CD4-positive, alpha-beta memory T cell (primary cell): ENCODE measurements around the gene UVSSA. TPM values are rescaled to one million over a fixed set of nuclear protein-coding genes. Genes with fewer than 3 reads are reported as not detected.

ENCODE experiments used
- CTCF ChIA-PET: fragments of 350-600 bp; sonication (Branson Sonifier 250); formaldehyde crosslinking; loops from one replicate; lab custom pipeline; 2021; ENCODE audit warnings: inconsistent platforms; ENCODE audit not compliant: partially characterized antibody; lab: Charles Lee
- POLR2A ChIA-PET: fragments of 350-600 bp; sonication (Branson Sonifier 250); formaldehyde crosslinking; loops from one replicate; lab custom pipeline; 2021; ENCODE audit not compliant: partially characterized antibody; lab: Charles Lee
- DNase-seq, 5 donors: peaks; one replicate each; pipeline versions ENCODE4 v3.0.0 to v3.0.0-alpha.2; 2020 to 2022; ENCODE audit warnings: mixed read lengths in 1 of 5
- H3K27ac ChIP-seq: one replicate; pipeline ENCODE4 v1.7.0; 2013; ENCODE audit warnings: low read depth, low read length
- H3K27me3 ChIP-seq: 2 replicates; pipeline ENCODE4 v1.7.0; 2013; ENCODE audit warnings: mild to moderate bottlenecking, low read length, moderate library complexity; ENCODE audit not compliant: insufficient read depth
- H3K36me3 ChIP-seq: 2 replicates; pipeline ENCODE4 v1.7.0; 2013; ENCODE audit warnings: mild to moderate bottlenecking, low read length, moderate library complexity; ENCODE audit not compliant: insufficient read depth
- H3K4me1 ChIP-seq: 2 replicates; pipeline ENCODE4 v1.7.0; 2013; ENCODE audit warnings: mild to moderate bottlenecking, low read length, moderate library complexity; ENCODE audit not compliant: insufficient read depth
- H3K4me3 ChIP-seq, 2 donors: one replicate each; pipeline ENCODE4 v1.7.0; 2013; ENCODE audit warnings: low read length in 2 of 2, mild to moderate bottlenecking in 1 of 2
- H3K9me3 ChIP-seq, 2 donors: one replicate each; pipeline ENCODE4 v1.7.0; 2013; ENCODE audit warnings: low read length in 2 of 2, control low read depth in 1 of 2; ENCODE audit not compliant: control insufficient read depth in 1 of 2
- H3K27ac Mint-ChIP-seq, 7 donors: one replicate each; pipeline ENCODE4 v1.8.0; 2020 to 2021; ENCODE audit warnings: mixed read lengths in 7 of 7, mild to moderate bottlenecking in 6 of 7, inconsistent platforms in 3 of 7, moderate library complexity in 3 of 7
- H3K27me3 Mint-ChIP-seq, 2 donors: one replicate each; pipeline ENCODE4 v1.8.0; 2020 to 2021; ENCODE audit warnings: mixed read lengths in 2 of 2
- H3K36me3 Mint-ChIP-seq, 2 donors: one replicate each; pipeline ENCODE4 v1.8.0; 2020 to 2021; ENCODE audit warnings: mixed read lengths in 2 of 2, inconsistent platforms in 1 of 2, mild to moderate bottlenecking in 1 of 2
- H3K4me1 Mint-ChIP-seq, 4 donors: one replicate each; pipeline ENCODE4 v1.8.0; 2020 to 2021; ENCODE audit warnings: mixed read lengths in 4 of 4, mild to moderate bottlenecking in 1 of 4
- H3K4me3 Mint-ChIP-seq, 8 donors: one replicate each; pipeline ENCODE4 v1.8.0; 2020 to 2021; ENCODE audit warnings: mixed read lengths in 8 of 8, mild to moderate bottlenecking in 7 of 8, moderate library complexity in 6 of 8, inconsistent platforms in 3 of 8
- H3K9me3 Mint-ChIP-seq, 8 donors: one replicate each; pipeline ENCODE4 v1.8.0; 2020 to 2021; ENCODE audit warnings: mixed read lengths in 8 of 8, mild to moderate bottlenecking in 5 of 8, inconsistent platforms in 3 of 8, moderate library complexity in 1 of 8
- intact Hi-C: fragments of 100-400 bp; cut with micrococcal nuclease; formaldehyde crosslinking; loops from one replicate; pipeline ENCODE4 v1.15.1; 2023
- polyA plus RNA-seq, 2 donors: library from polyadenylated mRNA; unstranded; fragments of 300-500 nt; fragmentation: Illumina TruSeq; gene quantifications; one replicate each; pipeline ENCODE4 v1.2.3, GENCODE V29; 2021
- total RNA-seq, 2 experiments: library from RNA; stranded (reverse); gene quantifications; one replicate each; pipeline ENCODE4 v1.2.3, GENCODE V29; 2021

UVSSA gene
- total and polyA plus RNA-seq, 4 experiments from 2014 or later, result 2.4 to 44.6 (median 25.6) TPM

DNA sequence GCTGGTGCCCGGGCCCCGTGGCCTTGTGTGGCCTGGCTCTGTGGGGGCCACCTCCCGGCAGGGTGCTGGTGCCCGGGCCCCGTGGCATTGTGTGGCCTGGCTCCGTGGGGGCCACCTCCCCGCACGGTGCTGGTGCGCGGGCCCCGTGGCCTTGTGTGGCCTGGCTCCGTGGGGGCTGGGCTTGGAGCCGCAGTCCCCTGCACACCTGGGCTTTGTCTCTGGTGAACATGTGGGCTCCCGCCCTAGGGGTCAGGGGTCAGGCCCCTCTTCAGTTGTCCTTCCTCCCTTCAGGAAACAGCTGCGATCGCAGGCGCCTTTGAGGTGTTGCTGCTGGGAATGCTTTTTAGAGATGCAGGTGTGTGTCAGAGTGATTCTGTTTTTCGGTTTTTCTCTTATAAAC, 17.2 kb downstream of the UVSSA start:
- CTCF ChIA-PET, result no interaction called here
- no peak overlapping the region for H3K27ac ChIP-seq
- POLR2A ChIA-PET, result no interaction called here
- H3K27me3 Mint-ChIP-seq, result no peaks in the 10 kb centered on the region
- no peak overlapping the region for H3K27ac Mint-ChIP-seq
- peaks cover 0 to 3% (median 0%) of the 10 kb centered on the region in 4 donors for H3K4me1 Mint-ChIP-seq
- no peaks in the 10 kb centered on the region for H3K9me3 Mint-ChIP-seq
- DNase-seq, result no peak
- peaks cover 0 to 8% of the 10 kb centered on the region in 2 donors for H3K36me3 Mint-ChIP-seq
- no peak overlapping the region for H3K4me3 Mint-ChIP-seq
- intact Hi-C loops, result no loop called here
- no peaks in the 10 kb centered on the region for H3K36me3 ChIP-seq
- H3K27me3 ChIP-seq, result no peaks in the 10 kb centered on the region
- H3K9me3 ChIP-seq, result no peaks in the 10 kb centered on the region
- no peaks in the 10 kb centered on the region for H3K4me1 ChIP-seq
- H3K4me3 ChIP-seq, result no peak overlapping the region

DNA sequence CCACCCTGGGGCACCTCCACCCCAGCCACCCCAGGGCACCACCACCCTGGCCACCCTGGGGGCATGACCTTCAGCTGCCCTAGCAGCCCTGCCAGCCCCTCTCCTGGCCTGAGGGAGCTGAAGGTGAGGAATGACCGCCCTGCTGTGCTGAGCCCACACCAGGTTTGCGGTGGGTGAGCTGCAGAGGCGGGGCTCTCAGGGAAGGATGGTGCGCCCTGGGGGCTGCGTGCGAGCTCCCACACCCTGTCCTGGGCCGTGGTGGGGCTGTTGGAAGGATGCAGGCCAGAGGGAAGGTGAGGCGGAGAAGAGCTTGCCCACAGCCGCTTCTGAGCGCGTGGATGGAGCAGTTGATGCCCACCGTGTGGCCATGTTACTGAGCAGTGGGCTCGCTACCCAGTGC, 17.7 kb downstream of the UVSSA start:
- no peaks in the 10 kb centered on the region for H3K27me3 ChIP-seq
- DNase-seq, result no peak
- no peak overlapping the region for H3K4me3 Mint-ChIP-seq
- H3K9me3 ChIP-seq, result no peaks in the 10 kb centered on the region
- H3K36me3 ChIP-seq, result no peaks in the 10 kb centered on the region
- ChIA-PET POLR2A (no interaction called here), CTCF (no interaction called here)
- no peaks in the 10 kb centered on the region for H3K4me1 ChIP-seq
- no peak overlapping the region for H3K27ac ChIP-seq
- H3K27ac Mint-ChIP-seq, result no peak overlapping the region
- H3K4me3 ChIP-seq, result no peak overlapping the region
- no peaks in the 10 kb centered on the region for H3K9me3 Mint-ChIP-seq
- intact Hi-C loops, result no loop called here
- peaks cover 0 to 3% (median 0%) of the 10 kb centered on the region in 4 donors for H3K4me1 Mint-ChIP-seq
- H3K27me3 Mint-ChIP-seq, result no peaks in the 10 kb centered on the region
- H3K36me3 Mint-ChIP-seq, result peaks cover 4 to 9% of the 10 kb centered on the region in 2 donors

- no peak overlapping the region for H3K4me3 Mint-ChIP-seq
- ChIA-PET CTCF (no interaction called here), POLR2A (no interaction called here)
- peaks cover 9 to 13% of the 10 kb centered on the region in 2 donors for H3K36me3 Mint-ChIP-seq
- no peaks in the 10 kb centered on the region for H3K9me3 Mint-ChIP-seq
- no peak for DNase-seq
- no peak overlapping the region for H3K27ac Mint-ChIP-seq
- Histone ChIP-seq H3K4me1 (no peaks in the 10 kb centered on the region), H3K27ac (no peak overlapping the region), H3K36me3 (no peaks in the 10 kb centered on the region), H3K9me3 (no peaks in the 10 kb centered on the region), H3K27me3 (no peaks in the 10 kb centered on the region), H3K4me3 (no peak overlapping the region)
- intact Hi-C loops, result no loop called here
- H3K4me1 Mint-ChIP-seq, result peaks cover 0 to 3% (median 0%) of the 10 kb centered on the region in 4 donors
- no peaks in the 10 kb centered on the region for H3K27me3 Mint-ChIP-seq
These were observed 18.5 kb downstream of the UVSSA start for GRCh38 chr4:1365271-1366178.

GRCh38 chr4:1366371-1367229, 19.6 kb downstream of the UVSSA start:
- H3K27me3 Mint-ChIP-seq, result no peaks in the 10 kb centered on the region

DNA sequence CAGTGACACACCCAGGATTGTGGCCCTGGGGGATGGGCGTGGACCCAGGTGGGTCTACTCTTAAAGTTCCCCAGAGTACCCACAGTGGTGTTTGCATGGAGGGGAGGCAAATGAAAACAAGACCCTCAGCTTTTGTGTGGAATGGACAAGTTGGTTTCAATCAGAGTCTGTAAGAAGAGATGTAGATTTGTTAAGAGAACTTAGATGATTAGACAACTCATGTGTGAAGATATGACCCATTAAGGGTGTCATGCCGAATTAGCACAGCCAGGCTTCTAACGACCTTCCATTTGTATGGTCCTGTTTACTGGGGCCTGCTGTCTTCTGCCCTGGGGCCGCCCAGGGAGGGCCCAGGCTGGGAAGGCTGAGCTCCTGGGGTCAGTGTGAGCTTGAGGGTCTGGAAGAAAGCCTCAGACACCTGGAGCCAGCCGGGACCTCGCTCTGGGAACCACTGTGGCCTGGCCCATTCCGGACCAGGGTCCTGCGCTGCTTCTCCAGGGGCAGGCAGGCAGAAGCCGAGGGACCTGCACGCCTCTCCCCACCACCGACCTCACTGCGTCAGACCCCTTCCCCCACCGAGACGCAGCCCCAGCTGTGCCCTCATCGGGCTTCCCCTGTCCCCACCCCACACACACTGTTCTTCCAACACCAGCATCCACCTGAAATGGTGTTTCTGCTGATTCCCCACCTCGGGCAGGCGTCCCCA, 20.4 kb downstream of the UVSSA start:
- intact Hi-C loops, result no loop called here
- Mint-ChIP-seq H3K27me3 (no peaks in the 10 kb centered on the region), H3K4me1 (peaks cover 0 to 4% (median 1%) of the 10 kb centered on the region in 4 donors), H3K27ac (no peak overlapping the region), H3K36me3 (peaks cover 24 to 27% of the 10 kb centered on the region in 2 donors), H3K4me3 (no peak overlapping the region), H3K9me3 (no peaks in the 10 kb centered on the region)
- DNase-seq, result peak in 1 of 5 donors; percentile 2
- Histone ChIP-seq H3K4me1 (no peaks in the 10 kb centered on the region), H3K27ac (no peak overlapping the region), H3K4me3 (no peak overlapping the region), H3K9me3 (no peaks in the 10 kb centered on the region), H3K36me3 (no peaks in the 10 kb centered on the region), H3K27me3 (no peaks in the 10 kb centered on the region)
- CTCF ChIA-PET, result no interaction called here
- POLR2A ChIA-PET, result no interaction called here

More at GRCh38 chr4:1366371-1367229, 19.6 kb downstream of the UVSSA start:
- ChIA-PET CTCF (no interaction called here), POLR2A (no interaction called here)
- peaks cover 17 to 19% of the 10 kb centered on the region in 2 donors for H3K36me3 Mint-ChIP-seq
- H3K27ac Mint-ChIP-seq, result no peak overlapping the region
- H3K27ac ChIP-seq, result no peak overlapping the region
- H3K36me3 ChIP-seq, result no peaks in the 10 kb centered on the region
- H3K9me3 ChIP-seq, result no peaks in the 10 kb centered on the region
- no peaks in the 10 kb centered on the region for H3K9me3 Mint-ChIP-seq
- H3K4me1 Mint-ChIP-seq, result peaks cover 0 to 3% (median 0%) of the 10 kb centered on the region in 4 donors
- no peaks in the 10 kb centered on the region for H3K27me3 ChIP-seq
- no peak overlapping the region for H3K4me3 ChIP-seq
- H3K4me3 Mint-ChIP-seq, result no peak overlapping the region
- intact Hi-C loops, result no loop called here
- peak in 1 of 5 donors; percentile 6 for DNase-seq
- H3K4me1 ChIP-seq, result no peaks in the 10 kb centered on the region

- no peak overlapping the region for H3K4me3 ChIP-seq
- Mint-ChIP-seq H3K36me3 (peaks cover 29 to 32% of the 10 kb centered on the region in 2 donors), H3K27me3 (no peaks in the 10 kb centered on the region), H3K9me3 (peaks cover 0 to 2% (median 0%) of the 10 kb centered on the region in 8 donors), H3K4me3 (no peak overlapping the region), H3K27ac (no peak overlapping the region), H3K4me1 (peaks cover 0 to 4% (median 1%) of the 10 kb centered on the region in 4 donors)
- ChIA-PET CTCF (no interaction called here), POLR2A (no interaction called here)
- intact Hi-C loops, result no loop called here
- no peaks in the 10 kb centered on the region for H3K27me3 ChIP-seq
- no peaks in the 10 kb centered on the region for H3K36me3 ChIP-seq
- no peaks in the 10 kb centered on the region for H3K9me3 ChIP-seq
- no peak for DNase-seq
- H3K27ac ChIP-seq, result no peak overlapping the region
- H3K4me1 ChIP-seq, result no peaks in the 10 kb centered on the region
These were observed 20.9 kb downstream of the UVSSA start for GRCh38 chr4:1367936-1368289.
